Measurements from ENCODE around the gene EBF3.
A peak's percentile ranks its signal among the peaks of the same experiment; 100 is the strongest.

EBF3 gene

GRCh38 chr10:129945064-129945463 is 19.0 kb downstream of the EBF3 start:
- Histone ChIP-seq H3K27ac (peak overlapping the region in 1 of 2 donors; percentile 80), H3K36me3 (no peaks in the 10 kb centered on the region), H3K9me3 (no peaks in the 10 kb centered on the region), H3K4me1 (peaks cover 0 to 26% (median 8%) of the 10 kb centered on the region in 4 donors), H3K4me3 (no peak overlapping the region), H3K27me3 (no peaks in the 10 kb centered on the region)
- no peak for TF ChIP-seq CTCF (IDR thresholded peaks at IDR 0.05)
- peak in 1 of 2 donors; percentile 5 for DNase-seq
- intact Hi-C loops (cut with DNase I; ENCODE audit: low total_unique reads) = no loop called here

- H3K27ac ChIP-seq = no peak overlapping the region
These were observed 19.6 kb downstream of the EBF3 start for GRCh38 chr10:129944456-129944855.

GRCh38 chr10:129942936-129943715 is 20.9 kb downstream of the EBF3 start:
- intact Hi-C loops (cut with DNase I; ENCODE audit: low total_unique reads) = no loop called here
- Histone ChIP-seq H3K27me3 (no peaks in the 10 kb centered on the region), H3K36me3 (no peaks in the 10 kb centered on the region), H3K4me1 (peaks cover 0 to 18% (median 6%) of the 10 kb centered on the region in 4 donors), H3K4me3 (no peak overlapping the region), H3K27ac (peak overlapping the region in 1 of 2 donors; percentile 16), H3K9me3 (no peaks in the 10 kb centered on the region)
- DNase-seq = peak in 1 of 2 donors; percentile 58
- TF ChIP-seq CTCF (IDR thresholded peaks at IDR 0.05) = no peak

More at GRCh38 chr10:129944456-129944855, 19.6 kb downstream of the EBF3 start:
- Histone ChIP-seq H3K27me3 (no peaks in the 10 kb centered on the region), H3K9me3 (no peaks in the 10 kb centered on the region), H3K4me1 (peaks cover 0 to 22% (median 8%) of the 10 kb centered on the region in 4 donors), H3K36me3 (no peaks in the 10 kb centered on the region), H3K4me3 (no peak overlapping the region)
- intact Hi-C loops (cut with DNase I; ENCODE audit: low total_unique reads) = no loop called here
- DNase-seq = peak in 1 of 2 donors; percentile 24
- no peak for TF ChIP-seq CTCF (IDR thresholded peaks at IDR 0.05)

GRCh38 chr10:129942391-129942790 is 21.7 kb downstream of the EBF3 start:
- DNase-seq = peak in 1 of 2 donors; percentile 55
- no peak for TF ChIP-seq CTCF (IDR thresholded peaks at IDR 0.05)
- Histone ChIP-seq H3K27ac (no peak overlapping the region), H3K4me1 (peaks cover 0 to 18% (median 6%) of the 10 kb centered on the region in 4 donors), H3K9me3 (no peaks in the 10 kb centered on the region), H3K36me3 (no peaks in the 10 kb centered on the region), H3K27me3 (no peaks in the 10 kb centered on the region), H3K4me3 (no peak overlapping the region)
- intact Hi-C loops (cut with DNase I; ENCODE audit: low total_unique reads) = no loop called here

- Histone ChIP-seq H3K4me3 (no peak overlapping the region), H3K27ac (no peak overlapping the region), H3K4me1 (peaks cover 0 to 17% (median 5%) of the 10 kb centered on the region in 4 donors), H3K9me3 (no peaks in the 10 kb centered on the region), H3K36me3 (no peaks in the 10 kb centered on the region), H3K27me3 (no peaks in the 10 kb centered on the region)
- TF ChIP-seq CTCF (IDR thresholded peaks at IDR 0.05) = no peak
- DNase-seq = no peak
- intact Hi-C loops (cut with DNase I; ENCODE audit: low total_unique reads) = no loop called here
These were observed 22.1 kb downstream of the EBF3 start for GRCh38 chr10:129942019-129942277.

All from tibial artery (tissue), 4 donors.